Measurements from ENCODE around the gene SBF1. TPM values are rescaled to one million over a fixed set of nuclear protein-coding genes. Genes with fewer than 3 reads are reported as not detected.

SBF1 gene
- polyA plus RNA-seq, 4 donors = 25.4 to 55.3 (median 43.4) TPM

- DNase-seq (ENCODE audit: low read depth in 4 of 4, low spot score in 2 of 4) = no peak
Observed at GRCh38 chr22:50506611-50507420, 32.0 kb upstream of the SBF1 start.

DNA sequence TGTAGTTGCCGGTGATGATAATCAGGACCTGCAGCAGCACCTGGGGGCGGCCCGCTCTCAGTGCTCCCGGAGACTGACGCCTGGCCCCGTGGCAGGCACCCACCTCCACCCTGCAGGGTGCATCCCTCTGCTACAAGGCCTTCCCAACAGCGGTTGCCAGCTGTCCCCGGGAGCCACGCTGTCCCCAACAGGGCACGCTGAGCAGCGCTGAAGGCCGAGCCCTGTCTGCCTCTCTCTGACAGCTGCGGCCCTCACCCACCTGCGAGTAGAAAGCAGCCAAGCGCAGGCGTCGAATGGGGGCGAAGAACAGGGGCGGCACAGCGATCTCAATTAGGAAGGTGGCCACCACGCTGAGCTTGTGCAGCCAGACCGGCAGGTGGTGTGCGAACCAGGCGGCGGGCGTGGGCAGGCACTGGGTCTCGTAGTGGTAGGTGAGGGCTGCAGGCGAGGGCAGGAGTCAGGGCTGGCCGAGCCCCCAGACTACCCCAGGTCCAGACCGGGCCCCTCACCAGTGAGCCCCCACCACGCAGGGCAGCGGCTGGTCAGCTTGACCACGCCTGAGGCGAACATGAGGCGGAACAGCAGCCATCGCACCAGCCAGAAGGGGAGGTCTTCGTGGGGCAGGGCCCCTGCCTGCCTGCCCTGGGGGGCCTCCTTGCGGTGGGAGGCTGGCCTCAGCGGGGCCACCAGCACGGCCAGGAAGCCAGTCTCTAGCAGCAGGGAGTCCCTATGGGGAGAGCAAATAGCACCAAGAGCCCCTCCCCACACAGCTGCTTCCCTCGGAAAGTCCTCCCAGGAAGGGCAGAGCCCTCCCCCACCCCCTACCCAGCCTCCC lies 31.2 kb upstream of the SBF1 start:
- DNase-seq (ENCODE audit: low read depth in 4 of 4, low spot score in 2 of 4) = no peak

DNA sequence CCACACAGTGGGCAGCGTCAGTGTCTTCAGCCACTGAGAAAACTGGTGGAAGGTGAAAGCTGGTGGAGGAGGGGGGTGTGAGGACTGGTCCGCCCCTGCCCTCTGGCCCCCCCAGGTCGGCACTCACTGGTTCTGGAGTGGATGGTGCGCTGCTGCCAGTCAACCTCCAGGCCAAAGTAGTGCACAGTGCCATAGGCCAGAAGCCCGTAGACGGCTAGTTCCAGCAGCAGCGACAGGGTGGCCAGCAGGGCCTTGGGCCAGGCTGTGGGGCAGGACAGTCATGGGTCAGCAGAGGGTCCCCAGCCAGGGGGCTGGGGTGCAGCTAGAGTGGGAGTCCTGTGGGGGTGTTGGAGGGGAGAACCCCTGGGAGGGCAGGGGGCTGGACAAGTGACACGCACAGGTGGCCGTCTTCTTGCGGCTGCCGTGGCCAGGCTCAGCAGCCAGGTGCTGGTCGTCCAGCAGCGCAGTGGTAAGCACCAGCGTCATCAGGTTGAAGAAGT lies 30.5 kb upstream of the SBF1 start:
- DNase-seq (ENCODE audit: low read depth in 4 of 4, low spot score in 2 of 4) = no peak

DNA sequence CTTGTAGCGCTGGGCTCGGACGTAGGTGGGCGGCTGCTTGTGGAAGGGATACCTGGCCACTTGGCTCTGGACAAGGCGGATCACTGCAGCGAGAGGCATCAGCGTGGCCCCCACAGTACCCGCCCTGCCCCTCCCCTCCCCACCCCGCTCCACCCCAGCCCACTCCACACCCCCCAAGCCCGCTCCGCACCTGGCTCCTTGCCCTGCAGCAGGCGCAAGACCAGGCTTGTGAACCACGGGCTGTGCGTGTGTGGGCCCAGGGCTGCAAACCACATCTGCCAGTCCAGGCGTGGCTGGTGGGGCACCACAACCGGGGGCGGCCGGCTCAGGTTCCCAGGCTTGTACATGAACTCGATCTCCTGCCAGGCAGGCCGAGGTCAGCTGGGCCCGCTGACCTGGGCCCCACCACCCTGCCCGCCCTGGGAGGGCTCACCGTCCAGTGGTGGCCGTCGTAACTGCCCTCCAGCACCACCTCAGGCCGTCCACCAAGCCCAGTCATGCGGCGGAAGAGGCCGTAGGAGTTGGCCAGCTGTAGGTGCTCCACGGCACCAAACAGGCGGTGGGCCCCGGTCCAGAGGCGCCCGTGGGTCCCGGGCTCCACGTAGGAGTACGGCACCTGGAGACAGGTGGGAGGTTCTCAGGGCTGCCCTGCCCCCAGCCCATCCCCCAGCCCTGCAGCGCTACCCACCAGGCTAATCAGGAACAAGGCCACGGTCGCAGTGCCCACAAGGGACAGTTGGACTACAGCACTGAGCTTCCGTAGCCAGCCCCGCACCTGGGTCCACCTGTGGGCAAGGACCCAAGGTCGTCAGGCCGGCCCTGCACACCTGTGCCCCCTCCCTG lies 29.8 kb upstream of the SBF1 start:
- no peak for DNase-seq (ENCODE audit: low read depth in 4 of 4, low spot score in 2 of 4)

GRCh38 chr22:50503475-50504145 lies 28.8 kb upstream of the SBF1 start:
- no peak for DNase-seq (ENCODE audit: low read depth in 4 of 4, low spot score in 2 of 4)

DNA sequence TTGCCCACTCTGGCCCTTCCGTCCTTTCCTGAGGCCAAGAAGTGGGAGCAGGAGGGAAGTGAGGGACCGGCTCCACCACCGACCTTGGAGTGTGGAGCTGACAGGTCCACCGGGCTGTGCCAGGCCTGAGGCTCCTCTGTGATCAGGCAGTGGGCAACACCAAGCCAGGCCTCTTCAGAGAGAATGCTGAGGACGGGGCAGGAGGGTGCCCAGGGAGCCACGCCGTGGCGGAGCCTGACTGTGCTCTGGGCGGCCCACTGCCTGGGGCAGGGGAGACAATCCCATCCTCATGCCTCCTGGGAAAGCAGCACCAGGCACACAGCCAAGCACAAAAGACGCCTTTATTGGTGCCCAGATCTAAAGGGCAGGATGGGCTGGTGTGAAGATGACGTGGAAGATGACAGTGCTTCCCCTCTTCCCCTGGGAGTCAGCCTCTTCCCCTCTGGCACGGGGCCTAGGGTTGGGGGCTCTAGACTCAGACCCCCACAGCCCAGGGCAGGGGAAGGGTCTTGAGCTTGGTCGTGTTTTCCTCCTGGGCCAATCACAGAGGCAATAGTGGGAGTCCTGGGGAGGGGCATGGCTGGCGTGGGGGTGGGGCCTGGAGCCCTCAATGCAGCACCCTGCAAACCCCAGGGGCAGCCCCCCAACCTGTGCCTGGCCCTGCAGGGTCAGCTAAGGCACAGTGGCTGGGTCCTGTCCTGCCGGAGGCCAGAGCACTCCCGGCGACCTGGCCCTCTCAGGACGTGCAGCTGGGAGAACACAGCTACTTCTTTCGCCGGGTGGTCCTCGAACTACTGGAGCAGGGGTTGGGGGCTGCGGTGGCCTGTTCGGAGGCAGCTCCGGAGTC lies 28.0 kb upstream of the SBF1 start:
- no peak for DNase-seq (ENCODE audit: low read depth in 4 of 4, low spot score in 2 of 4)

DNA sequence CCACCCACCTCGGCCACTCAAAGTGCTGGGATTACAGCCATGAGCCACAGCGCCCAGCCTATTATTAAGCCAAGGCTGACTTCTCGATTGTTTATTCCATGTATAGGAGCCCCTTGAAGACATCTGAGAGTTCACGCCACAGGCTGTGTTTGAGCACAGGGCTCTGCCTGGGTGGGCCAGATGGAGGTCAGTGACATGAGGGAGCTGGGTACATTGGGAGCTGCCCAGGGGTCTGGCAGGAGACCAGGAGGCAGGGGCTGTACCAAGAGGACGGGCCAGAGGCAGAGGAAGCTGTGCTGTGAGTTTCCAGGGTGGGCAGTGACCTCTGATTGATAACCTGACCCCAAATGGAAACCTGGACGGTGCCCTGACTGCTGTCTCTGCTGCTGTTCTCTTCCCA lies 27.3 kb upstream of the SBF1 start:
- no peak for DNase-seq (ENCODE audit: low read depth in 4 of 4, low spot score in 2 of 4)

GRCh38 chr22:50500452-50500851 lies 25.6 kb upstream of the SBF1 start:
- no peak for DNase-seq (ENCODE audit: low read depth in 4 of 4, low spot score in 2 of 4)

- peak in 1 of 4 donors; percentile 69 for DNase-seq (ENCODE audit: low read depth in 4 of 4, low spot score in 2 of 4)
Observed at GRCh38 chr22:50498322-50498890, 23.6 kb upstream of the SBF1 start.

DNA sequence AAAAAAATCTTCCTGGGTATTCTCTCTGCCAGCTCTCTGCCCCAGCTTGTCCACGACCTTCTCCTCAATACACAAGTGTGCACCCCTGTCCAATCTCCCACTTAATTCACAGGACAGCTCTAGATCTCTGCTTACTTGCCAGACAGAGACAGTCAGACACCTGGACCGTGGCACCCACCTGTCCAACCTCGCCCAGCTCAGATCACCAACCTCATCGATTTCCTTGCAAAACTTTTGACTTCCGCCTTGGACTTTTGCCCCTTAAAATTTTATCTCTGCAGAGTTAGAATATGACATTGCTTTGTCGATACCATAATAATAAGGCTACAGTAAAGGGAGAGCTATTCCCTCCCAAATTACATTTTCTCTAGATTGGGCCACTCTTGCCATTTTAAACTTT lies 22.3 kb upstream of the SBF1 start:
- DNase-seq (ENCODE audit: low read depth in 4 of 4, low spot score in 2 of 4) = no peak

- DNase-seq (ENCODE audit: low read depth in 4 of 4, low spot score in 2 of 4) = no peak
Observed at GRCh38 chr22:50490531-50491308, 15.9 kb upstream of the SBF1 start.

DNA sequence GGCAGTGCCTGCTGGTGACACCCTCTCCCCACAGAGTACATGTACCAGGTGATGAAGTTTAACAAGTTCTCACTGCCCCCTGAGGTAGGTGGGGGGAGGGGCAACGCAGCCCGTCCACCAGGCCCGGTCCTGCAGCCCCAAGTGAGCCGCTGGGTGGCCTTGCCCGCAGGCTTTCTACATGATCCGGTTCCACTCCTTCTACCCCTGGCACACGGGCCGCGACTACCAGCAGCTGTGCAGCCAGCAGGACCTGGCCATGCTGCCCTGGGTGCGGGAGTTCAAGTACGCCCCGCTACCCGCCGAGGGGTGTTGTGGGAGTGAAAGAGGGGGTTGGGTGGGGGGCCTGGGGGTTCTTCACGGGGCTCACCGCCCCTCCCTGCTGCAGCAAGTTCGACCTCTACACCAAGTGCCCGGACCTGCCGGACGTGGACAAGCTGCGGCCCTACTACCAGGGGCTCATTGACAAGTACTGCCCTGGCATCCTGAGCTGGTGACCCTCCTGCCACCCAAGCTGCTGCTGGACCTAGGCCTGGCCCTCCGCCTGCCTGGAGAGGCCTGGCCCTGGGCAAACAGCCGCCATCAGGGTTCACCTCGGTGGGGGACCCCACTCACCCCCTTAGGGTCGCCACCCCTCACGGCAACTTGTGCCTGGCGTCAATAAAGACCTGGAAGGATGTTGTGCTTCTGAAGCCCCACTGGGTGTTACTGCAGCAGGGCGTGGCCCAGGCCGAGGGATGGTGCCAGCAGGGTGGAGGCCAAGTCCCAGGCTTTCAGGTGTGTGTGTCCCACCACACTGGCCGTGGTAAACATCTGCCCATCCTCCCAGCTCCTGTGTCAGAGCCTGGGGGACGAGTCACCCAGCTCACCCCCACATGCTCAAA lies 14.8 kb upstream of the SBF1 start:
- no peak for DNase-seq (ENCODE audit: low read depth in 4 of 4, low spot score in 2 of 4)

GRCh38 chr22:50488886-50489285 lies 14.1 kb upstream of the SBF1 start:
- no peak for DNase-seq (ENCODE audit: low read depth in 4 of 4, low spot score in 2 of 4)

- DNase-seq (ENCODE audit: low read depth in 4 of 4, low spot score in 2 of 4) = no peak
Observed at GRCh38 chr22:50488006-50488677, 13.3 kb upstream of the SBF1 start.

GRCh38 chr22:50487290-50488005 lies 12.6 kb upstream of the SBF1 start:
- DNase-seq (ENCODE audit: low read depth in 4 of 4, low spot score in 2 of 4) = no peak

All from left renal cortex interstitium (tissue), 4 donors.